NCI-H1105 treated with DMSO at 0.1 percent for 48 hours (cell line): Measurements from ENCODE around the gene PDSS2.
"Not testable (repeated sequence)": the region's sequence is repeated elsewhere in the genome, so short reads cannot be mapped to it uniquely, and the experiment has no call there.

Source experiments
- DNase-seq: peaks from one replicate; lab custom pipeline; 2025; lab: John Stamatoyannopoulos, UW

Gene PDSS2

GRCh38 chr6:107418118-107418517 is 41.2 kb downstream of the PDSS2 start:
- DNase-seq: no peak

DNA sequence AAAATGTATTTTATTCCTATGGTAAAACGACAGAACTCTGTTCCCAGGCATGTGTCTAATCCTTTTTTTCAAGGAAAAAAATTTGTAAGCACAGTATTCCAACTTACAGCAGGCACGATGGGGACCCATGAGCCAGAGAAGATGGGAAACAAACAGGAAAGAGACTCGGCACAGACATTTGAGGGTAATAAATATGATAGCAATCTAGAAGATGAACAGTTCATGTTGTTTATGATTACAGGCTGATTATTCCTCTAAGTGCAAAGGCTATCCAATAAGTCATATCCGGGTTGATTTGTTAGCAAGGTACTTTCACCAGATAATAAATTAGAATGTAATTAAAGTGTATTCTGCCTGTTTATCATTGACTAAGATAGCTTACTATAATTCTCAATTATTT is 43.2 kb downstream of the PDSS2 start:
- DNase-seq: no peak

DNA sequence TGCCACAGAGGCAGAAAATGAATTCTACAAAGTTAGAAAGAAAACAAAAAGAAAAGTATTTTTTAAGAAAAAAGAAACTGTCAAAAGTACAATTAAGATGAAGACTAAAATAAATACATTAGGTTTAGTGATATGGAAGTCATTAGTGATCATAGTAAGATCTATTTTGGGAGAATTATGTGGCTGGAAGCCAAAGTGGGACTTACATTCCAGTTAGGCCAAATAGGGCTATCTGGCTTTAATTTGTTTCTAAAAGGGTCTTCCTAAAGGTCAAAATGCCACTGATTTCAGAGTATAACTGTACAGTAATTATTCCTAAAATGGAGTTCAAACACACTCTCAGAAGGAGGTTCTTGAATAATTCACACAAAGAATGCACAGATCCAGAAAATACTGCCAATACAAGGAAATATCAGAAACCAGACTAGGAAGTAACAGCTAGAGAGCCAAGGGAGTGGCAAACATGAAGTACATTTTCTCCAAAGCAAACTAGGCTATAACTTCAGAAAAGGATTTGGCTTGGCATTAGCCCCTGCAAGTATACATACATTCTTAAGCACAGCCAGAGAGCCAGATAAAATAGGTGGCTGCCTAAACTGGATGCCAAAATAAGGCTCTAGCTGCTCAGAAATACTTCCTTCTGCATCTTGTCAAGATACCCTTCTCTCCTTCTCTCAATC is 45.3 kb downstream of the PDSS2 start:
- DNase-seq: no peak

GRCh38 chr6:107411161-107411560 is 48.2 kb downstream of the PDSS2 start:
- DNase-seq: no peak

- DNase-seq: no peak
These were observed 49.4 kb downstream of the PDSS2 start for GRCh38 chr6:107409942-107410341.

DNA sequence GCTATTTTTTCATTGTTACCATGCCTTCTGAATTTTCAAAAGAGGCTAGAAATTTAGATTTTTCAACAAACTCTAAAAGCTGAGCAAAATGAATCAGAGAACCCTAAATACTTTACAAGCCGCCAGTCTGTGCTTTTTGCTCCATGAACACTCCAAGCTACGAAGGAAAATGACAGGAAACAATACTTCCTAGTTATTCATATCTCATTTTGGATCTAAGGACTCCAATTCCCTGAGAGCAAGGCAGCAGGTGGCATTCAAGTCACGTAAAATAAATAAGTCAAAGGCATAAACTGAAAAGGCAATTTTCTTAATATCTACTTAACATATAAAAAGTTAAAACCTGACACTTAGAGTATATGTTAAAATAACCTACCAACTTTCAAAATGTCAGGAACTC is 50.6 kb downstream of the PDSS2 start:
- DNase-seq: no peak

DNA sequence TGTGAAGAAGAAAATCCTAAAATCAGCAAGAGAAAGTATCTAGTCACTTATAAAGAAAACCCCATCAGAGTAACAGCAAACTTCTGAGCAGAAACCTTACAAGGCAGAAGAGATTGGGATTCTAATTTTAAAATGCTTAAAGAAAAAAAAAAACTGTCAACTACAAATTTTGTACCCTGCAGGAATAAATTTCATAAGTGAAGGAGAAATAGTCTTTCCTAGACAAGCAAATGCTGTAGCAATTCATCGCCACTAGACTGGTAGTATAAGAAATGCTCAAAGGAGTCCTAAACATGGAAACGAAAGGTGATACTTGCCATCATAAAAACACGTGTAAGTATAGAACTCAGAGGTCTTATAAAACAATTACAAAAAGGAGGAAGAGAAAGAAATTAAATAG is 54.4 kb downstream of the PDSS2 start:
- DNase-seq: no peak

- DNase-seq: no peak
These were observed 56.8 kb downstream of the PDSS2 start for GRCh38 chr6:107402533-107402932.

DNA sequence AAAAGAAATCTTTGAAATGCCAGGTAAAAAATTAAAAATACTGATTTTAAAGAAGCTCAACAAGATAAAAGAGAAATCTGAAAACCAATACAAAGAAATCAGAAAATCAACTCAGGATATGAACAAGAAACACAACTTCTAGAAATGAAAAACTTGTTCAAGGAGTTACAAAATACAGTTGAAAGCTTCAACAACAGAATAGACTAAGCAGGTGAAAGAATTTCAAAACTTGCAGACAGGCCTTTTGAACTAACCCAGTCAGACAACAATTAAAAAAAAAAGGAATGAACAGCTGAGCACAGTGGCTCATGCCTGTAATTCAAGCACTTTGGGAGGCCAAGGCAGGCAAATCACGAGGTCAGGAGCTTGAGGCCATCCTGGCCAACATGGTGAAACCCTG is 57.8 kb downstream of the PDSS2 start:
- DNase-seq: no peak

- DNase-seq: no peak
These were observed 58.7 kb downstream of the PDSS2 start for GRCh38 chr6:107400616-107401147.

GRCh38 chr6:107399935-107400334 is 59.4 kb downstream of the PDSS2 start:
- DNase-seq: no peak

DNA sequence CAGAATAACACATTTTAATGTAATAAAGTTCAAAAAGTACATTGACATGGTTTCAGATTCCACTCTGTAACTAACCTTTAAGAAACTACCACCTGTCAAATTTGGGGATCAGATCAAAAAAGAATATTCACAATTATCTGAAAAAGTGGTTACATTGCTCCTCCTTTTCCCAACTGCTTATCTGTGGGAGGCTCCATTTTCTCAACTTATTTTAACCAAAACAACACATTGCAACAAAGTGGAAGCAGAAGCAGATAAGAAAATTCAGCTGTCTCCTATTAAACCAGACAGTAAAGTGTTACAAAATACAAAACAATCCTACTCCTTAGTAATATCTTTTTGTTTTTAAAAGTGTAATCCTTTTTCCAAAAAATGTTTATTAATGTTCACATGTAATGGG is 61.4 kb downstream of the PDSS2 start:
- DNase-seq: no peak

- no peak for DNase-seq
These were observed 63.2 kb downstream of the PDSS2 start for GRCh38 chr6:107396211-107396610.

DNA sequence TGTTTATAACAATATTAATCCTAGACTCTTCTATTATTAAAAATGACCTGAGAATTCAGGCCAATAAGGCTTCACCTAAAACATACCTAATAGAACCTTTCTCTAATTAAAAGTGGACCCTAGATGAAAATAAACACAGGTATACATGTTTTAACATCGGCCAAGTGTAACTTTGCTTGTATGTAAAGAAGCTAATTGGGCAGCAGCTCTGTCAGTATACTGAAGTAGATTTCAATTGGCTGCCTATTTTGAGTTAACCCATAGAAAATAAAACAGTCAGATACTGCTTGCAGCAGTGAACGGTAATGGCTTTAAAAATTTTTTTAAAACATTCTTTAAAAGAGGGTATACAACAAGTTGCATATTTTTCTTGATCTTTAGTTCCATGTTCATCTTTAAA is 67.3 kb downstream of the PDSS2 start:
- DNase-seq: no peak

GRCh38 chr6:107390685-107391435 is 68.5 kb downstream of the PDSS2 start:
- DNase-seq: no peak

DNA sequence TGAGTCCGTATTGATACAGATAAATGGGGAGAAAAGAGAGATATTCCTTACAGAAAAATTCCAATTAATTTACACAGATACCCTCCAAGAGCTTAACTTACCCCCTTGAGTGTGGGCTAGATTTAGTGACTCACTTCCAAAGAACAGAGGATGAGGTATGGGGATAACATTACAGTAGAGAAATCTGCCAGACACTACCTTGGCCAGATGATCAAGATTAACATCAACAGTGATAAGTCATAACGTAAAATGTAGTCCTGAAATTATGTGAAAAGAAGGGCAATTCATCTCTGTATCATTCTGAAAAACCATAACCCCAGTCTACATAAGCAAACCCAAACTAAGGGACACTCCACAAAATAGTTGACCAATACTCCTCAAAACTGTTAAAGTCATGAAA is 69.3 kb downstream of the PDSS2 start:
- no peak for DNase-seq

DNA sequence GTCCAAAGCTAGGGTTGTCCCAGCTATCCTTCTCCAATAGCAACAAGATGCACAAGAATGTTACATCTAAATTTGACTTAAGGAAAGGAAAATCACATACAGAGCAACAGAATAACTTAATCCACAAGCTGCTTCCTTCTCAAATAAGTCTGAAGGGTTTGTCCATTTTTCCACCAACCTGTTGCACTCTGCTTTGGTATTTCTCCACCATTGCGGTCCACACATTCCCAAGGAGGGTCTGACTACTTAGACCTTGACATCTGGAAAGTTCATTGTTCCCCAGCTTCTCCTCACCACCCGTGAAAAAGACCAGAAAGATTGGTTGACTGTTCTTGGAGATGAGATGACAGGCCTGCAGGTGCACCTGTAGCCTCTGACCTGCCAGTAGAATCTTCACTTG is 72.5 kb downstream of the PDSS2 start:
- no peak for DNase-seq

DNA sequence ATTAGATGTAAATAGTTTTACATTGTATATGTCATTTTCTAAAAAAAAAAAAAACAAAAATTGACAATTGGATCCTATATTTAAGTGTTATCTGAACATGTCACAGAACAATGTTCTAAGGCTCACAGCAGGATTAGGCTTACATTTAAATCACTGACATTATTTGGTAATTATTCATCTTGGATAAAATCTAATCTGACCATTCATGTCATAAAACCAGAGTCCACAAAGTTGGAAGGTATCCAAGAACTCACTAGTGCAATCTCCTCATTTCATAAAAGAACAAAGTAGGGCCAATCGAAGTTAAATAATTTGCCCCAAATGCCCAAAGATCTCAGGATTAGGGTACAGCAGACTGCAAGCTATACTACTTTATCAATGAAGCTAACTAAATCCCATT is 73.0 kb downstream of the PDSS2 start:
- DNase-seq: no peak

DNA sequence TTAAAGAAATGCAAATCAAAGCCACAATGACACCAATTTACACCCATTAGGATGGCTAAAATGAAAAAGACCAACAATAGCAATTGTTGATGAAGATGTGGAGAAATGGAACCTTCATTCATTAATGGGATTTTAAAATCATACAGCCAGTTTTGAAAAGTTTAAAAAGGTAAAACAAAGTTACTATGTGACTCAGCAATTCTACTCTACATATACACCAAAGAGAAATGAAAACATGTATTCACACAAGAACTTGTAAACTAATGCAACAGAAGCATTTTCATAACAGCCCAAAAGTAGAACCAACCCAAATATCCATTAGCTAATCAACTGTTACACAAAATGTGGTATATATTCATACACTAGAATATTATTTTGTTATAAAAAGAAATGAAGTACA is 75.7 kb downstream of the PDSS2 start:
- DNase-seq: no peak

DNA sequence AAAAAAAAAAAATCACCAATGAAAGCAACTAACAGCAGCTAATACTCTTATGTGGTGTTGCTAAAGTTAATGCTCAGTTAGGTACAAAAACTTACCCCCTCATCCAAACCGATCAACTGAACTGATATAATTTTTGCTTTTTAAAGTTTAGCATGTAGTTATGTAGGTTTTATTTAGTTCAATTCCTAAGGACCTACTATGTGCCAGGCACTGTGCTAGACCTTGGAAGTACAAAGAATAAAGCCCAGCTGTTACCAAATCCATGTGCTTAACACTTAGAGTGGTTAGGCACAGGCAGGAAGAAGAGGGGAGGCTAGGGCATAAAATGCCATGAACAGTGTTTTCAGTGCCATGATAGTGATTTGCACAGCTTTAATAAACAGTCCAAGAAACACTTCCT is 85.1 kb downstream of the PDSS2 start:
- no peak for DNase-seq

DNA sequence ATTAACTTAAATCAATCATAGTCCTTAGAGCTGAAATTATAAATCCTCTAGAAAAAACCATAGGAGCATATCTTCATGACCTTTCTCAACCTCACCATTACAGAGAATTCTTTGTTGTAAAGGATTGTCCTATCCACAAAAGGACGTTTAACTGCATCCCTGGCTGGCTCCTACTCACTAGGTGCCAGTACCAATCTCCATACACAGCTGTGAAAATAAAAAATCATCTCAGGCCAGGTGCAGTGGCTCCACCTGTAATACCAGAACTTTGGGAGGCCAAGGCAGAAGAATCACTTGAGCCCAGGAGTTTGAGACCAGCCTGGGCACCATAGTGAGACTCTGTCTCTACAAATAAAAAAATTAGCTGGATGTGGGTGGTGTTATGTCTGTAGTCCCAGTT is 89.9 kb downstream of the PDSS2 start:
- no peak for DNase-seq

DNA sequence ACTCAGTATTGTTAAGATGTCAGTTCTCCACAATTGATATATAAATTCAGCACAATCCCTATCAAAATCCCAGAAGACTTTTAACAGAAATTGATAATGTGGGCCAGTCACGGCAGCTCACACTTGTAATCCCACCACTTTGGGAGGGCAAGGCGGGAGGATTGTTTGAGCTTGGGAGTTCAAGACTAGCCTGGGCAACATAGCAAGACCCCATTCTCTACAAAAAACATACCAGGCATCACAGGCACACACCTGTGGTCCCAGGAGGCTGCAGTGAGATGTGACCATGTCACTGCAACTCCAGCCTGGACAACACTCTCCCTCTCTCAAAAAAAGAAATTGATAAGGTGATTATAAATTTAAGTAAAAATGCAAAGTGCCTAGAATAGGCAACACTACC is 90.9 kb downstream of the PDSS2 start:
- DNase-seq: no peak

DNA sequence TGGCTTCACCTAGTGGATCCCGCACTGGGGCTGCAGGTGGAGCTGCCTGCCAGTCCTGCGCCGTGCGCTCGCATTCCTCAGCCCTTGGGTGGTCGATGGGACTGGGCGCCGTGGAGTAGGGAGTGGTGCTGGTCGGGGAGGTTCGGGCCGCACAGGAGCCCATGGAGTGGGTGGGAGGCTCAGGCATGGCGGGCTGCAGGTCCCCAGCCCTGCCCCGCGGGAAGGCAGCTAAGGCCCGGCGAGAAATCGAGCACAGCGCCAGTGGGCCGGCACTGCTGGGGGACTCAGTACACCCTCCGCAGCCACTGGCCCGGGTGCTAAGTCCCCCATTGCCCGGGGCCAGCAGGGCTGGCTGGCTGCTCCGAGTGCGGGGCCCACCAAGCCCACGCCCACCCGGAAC is 95.2 kb downstream of the PDSS2 start:
- DNase-seq: not testable (repeated sequence)
